Body of pancreas (tissue), 4 donors: Measurements from ENCODE around the gene SLC37A1.

Experiments used
- POLR2A ChIP-seq, 3 donors: fragments of 450-650 bp; IDR thresholded peaks; one replicate each; pipeline ENCODE4 v1.6.1; 2016; ENCODE audit warnings: antibody characterized with exemption in 3 of 3, mild to moderate bottlenecking in 2 of 3
- TF ChIP-seq, protein P1 (sequence below), 7 experiments: fragments of 450-650 bp in 4 of 7; fragments of 200-600 bp in 3 of 7; sonication (generic) in 3 of 7; IDR thresholded peaks; one replicate each; pipeline ENCODE4 v1.5.1; 2016 to 2019; ENCODE audit warnings: antibody characterized with exemption in 7 of 7

DNA sequence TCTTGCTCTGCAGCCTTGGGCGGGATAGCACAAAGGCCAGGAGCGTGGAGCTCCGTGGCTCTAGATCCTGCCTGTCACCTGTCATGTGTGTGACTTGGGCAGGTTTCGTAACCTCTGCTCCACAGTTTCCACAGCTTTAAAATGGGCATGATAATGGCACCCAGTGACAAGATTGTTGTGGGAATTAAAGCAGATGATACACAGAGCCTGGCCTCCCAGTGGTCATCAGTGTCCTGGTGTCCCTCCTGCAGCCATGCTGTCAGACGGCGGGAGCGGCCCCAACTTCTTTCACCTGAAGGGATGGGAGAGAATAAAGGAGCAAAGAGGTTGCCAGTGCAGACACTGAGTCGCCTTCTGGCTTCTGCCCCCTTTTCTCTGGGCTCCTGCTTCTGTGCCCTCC, 61.5 kb downstream of the SLC37A1 start:
- TF ChIP-seq, protein P1, sequence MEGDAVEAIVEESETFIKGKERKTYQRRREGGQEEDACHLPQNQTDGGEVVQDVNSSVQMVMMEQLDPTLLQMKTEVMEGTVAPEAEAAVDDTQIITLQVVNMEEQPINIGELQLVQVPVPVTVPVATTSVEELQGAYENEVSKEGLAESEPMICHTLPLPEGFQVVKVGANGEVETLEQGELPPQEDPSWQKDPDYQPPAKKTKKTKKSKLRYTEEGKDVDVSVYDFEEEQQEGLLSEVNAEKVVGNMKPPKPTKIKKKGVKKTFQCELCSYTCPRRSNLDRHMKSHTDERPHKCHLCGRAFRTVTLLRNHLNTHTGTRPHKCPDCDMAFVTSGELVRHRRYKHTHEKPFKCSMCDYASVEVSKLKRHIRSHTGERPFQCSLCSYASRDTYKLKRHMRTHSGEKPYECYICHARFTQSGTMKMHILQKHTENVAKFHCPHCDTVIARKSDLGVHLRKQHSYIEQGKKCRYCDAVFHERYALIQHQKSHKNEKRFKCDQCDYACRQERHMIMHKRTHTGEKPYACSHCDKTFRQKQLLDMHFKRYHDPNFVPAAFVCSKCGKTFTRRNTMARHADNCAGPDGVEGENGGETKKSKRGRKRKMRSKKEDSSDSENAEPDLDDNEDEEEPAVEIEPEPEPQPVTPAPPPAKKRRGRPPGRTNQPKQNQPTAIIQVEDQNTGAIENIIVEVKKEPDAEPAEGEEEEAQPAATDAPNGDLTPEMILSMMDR (IDR thresholded peaks at IDR 0.05): no peak
- TF ChIP-seq POLR2A (IDR thresholded peaks at IDR 0.05): no peak
